ENCODE measurements around the gene DNASE2B. TPM values are rescaled to one million over a fixed set of nuclear protein-coding genes. Genes with fewer than 3 reads are reported as not detected.

Gene DNASE2B
- total RNA-seq, 4 donors from 2014 or later = 1.3 to 8.2 (median 2.9) TPM

DNA sequence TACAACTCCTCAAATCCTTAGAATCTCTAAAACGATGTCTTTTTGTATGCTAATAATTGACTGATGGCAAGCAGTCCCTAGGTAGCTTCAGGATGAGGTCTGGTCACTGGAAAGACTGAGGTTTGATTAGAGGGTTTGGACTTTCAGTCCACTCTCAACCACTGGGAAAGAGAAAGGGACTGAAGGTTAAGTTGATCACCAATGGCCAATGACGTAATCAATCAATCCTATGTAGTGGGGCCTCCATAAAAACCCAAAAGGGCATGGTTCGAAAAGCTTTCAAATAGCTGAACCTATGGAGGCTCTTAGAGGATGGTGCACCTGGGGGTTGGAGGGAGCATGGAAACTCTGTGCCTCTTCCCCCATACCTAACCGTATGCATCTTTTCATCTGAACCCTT lies 39.6 kb upstream of the DNASE2B start:
- H3K36me3 ChIP-seq = no peaks in the 10 kb centered on the region
- H3K9me3 ChIP-seq = no peaks in the 10 kb centered on the region
- intact Hi-C loops (cut with DNase I; ENCODE audit: low total_unique reads) (no loop called here), in situ Hi-C loops (cut with MboI; ENCODE audit: low sequenced_read_pairs in 4 of 4) (no loop called here)
- H3K27me3 ChIP-seq = no peaks in the 10 kb centered on the region
- TF ChIP-seq POLR2A (IDR thresholded peaks at IDR 0.05) (no peak), CTCF (IDR thresholded peaks at IDR 0.05 in 4 of 5, conservative IDR thresholded peaks at IDR 0.05 in 1 of 5) (no peak)
- no peak overlapping the region for H3K4me3 ChIP-seq
- H3K4me1 ChIP-seq = peaks cover 8 to 10% of the 10 kb centered on the region in 2 donors
- no peak for DNase-seq
- no peak for ATAC-seq
- H3K27ac ChIP-seq = no peak overlapping the region

GRCh38 chr1:84360316-84360715 lies 38.0 kb upstream of the DNASE2B start:
- Histone ChIP-seq H3K4me3 (no peak overlapping the region), H3K27me3 (no peaks in the 10 kb centered on the region), H3K4me1 (peaks cover 17% of the 10 kb centered on the region in 2 donors), H3K36me3 (no peaks in the 10 kb centered on the region), H3K9me3 (no peaks in the 10 kb centered on the region), H3K27ac (no peak overlapping the region)
- DNase-seq (no peak), ATAC-seq (no peak)
- intact Hi-C loops (cut with DNase I; ENCODE audit: low total_unique reads) = no loop called here
- in situ Hi-C loops (cut with MboI; ENCODE audit: low sequenced_read_pairs in 4 of 4) = no loop called here
- TF ChIP-seq POLR2A (IDR thresholded peaks at IDR 0.05) = no peak
- TF ChIP-seq CTCF (IDR thresholded peaks at IDR 0.05 in 4 of 5, conservative IDR thresholded peaks at IDR 0.05 in 1 of 5) = no peak

GRCh38 chr1:84361796-84362195 lies 36.5 kb upstream of the DNASE2B start:
- Histone ChIP-seq H3K27me3 (no peaks in the 10 kb centered on the region), H3K4me3 (no peak overlapping the region), H3K9me3 (no peaks in the 10 kb centered on the region), H3K27ac (peak overlapping the region in 1 of 4 donors; percentile 82), H3K36me3 (no peaks in the 10 kb centered on the region), H3K4me1 (peaks cover 28 to 30% of the 10 kb centered on the region in 2 donors)
- ATAC-seq (no peak), DNase-seq (no peak)
- in situ Hi-C loops (cut with MboI; ENCODE audit: low sequenced_read_pairs in 4 of 4) (no loop called here), intact Hi-C loops (cut with DNase I; ENCODE audit: low total_unique reads) (no loop called here)
- no peak for TF ChIP-seq CTCF (IDR thresholded peaks at IDR 0.05 in 4 of 5, conservative IDR thresholded peaks at IDR 0.05 in 1 of 5)

GRCh38 chr1:84363019-84363418 lies 35.3 kb upstream of the DNASE2B start:
- H3K36me3 ChIP-seq = no peaks in the 10 kb centered on the region
- in situ Hi-C loops (cut with MboI; ENCODE audit: low sequenced_read_pairs in 4 of 4) = no loop called here
- ATAC-seq (peak; percentile 80 to 89), DNase-seq (peak; percentile 27 to 39)
- intact Hi-C loops (cut with DNase I; ENCODE audit: low total_unique reads) = no loop called here
- peak in 1 of 2 donors; percentile 33 for TF ChIP-seq POLR2A (IDR thresholded peaks at IDR 0.05)
- TF ChIP-seq CTCF (IDR thresholded peaks at IDR 0.05 in 4 of 5, conservative IDR thresholded peaks at IDR 0.05 in 1 of 5) = no peak
- H3K27me3 ChIP-seq = no peaks in the 10 kb centered on the region
- no peaks in the 10 kb centered on the region for H3K9me3 ChIP-seq
- H3K4me1 ChIP-seq = peaks cover 28 to 33% of the 10 kb centered on the region in 2 donors
- peak overlapping the region in 3 of 4 donors; percentile 25 to 37 (median 26) for H3K4me3 ChIP-seq
- H3K27ac ChIP-seq = peak overlapping the region; percentile 81 to 85 (median 82)

DNA sequence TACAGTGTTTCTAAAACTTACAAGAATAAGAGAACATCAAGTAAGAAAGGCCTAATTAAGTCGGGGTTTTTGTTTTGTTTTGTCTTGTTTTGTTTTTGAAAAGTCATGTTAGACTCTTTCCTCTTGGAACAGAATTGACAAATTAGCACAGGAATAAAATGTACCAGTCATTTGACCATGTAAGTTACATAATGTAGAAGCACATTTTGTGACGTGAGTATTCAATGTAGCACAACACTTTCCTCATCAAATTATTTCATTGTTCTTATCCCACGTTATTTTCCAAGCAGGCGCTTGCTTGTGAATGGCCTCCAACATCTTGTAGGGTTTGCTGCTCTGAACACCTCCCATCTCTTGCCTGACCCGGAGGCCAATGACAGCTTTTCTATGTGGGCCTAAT lies 34.7 kb upstream of the DNASE2B start:
- Histone ChIP-seq H3K9me3 (no peaks in the 10 kb centered on the region), H3K27ac (peak overlapping the region; percentile 81 to 85 (median 82)), H3K27me3 (no peaks in the 10 kb centered on the region), H3K36me3 (no peaks in the 10 kb centered on the region), H3K4me3 (peak overlapping the region in 3 of 4 donors; percentile 25 to 37 (median 26)), H3K4me1 (peaks cover 28 to 33% of the 10 kb centered on the region in 2 donors)
- in situ Hi-C loops (cut with MboI; ENCODE audit: low sequenced_read_pairs in 4 of 4) (no loop called here), intact Hi-C loops (cut with DNase I; ENCODE audit: low total_unique reads) (no loop called here)
- ATAC-seq (peak; percentile 61 to 83), DNase-seq (no peak)
- TF ChIP-seq POLR2A (IDR thresholded peaks at IDR 0.05) (no peak), CTCF (IDR thresholded peaks at IDR 0.05 in 4 of 5, conservative IDR thresholded peaks at IDR 0.05 in 1 of 5) (no peak)
